Inflammatory macrophage treated with lipopolysaccharide for 1 hour (primary cell): ENCODE data around the gene ISG15.
"Not testable (repeated sequence)": the region's sequence is repeated elsewhere in the genome, so short reads cannot be mapped to it uniquely, and the experiment has no call there.

Experiments
- DNase-seq, 2 donors: peaks; one replicate each; pipeline ENCODE4 v3.0.0-alpha.2; 2020 to 2022

ISG15 gene

GRCh38 chr1:1047407-1047806 is 34.1 kb downstream of the ISG15 start:
- DNase-seq: no peak

- DNase-seq: no peak
These were observed 34.7 kb downstream of the ISG15 start for GRCh38 chr1:1047963-1048362.

- no peak for DNase-seq
These were observed 35.5 kb downstream of the ISG15 start for GRCh38 chr1:1048765-1049164.

GRCh38 chr1:1049318-1050165 is 36.2 kb downstream of the ISG15 start:
- no peak for DNase-seq

GRCh38 chr1:1050577-1051052 is 37.3 kb downstream of the ISG15 start:
- no peak for DNase-seq

GRCh38 chr1:1051127-1051810 is 38.0 kb downstream of the ISG15 start:
- DNase-seq: no peak

GRCh38 chr1:1052003-1052840 is 38.9 kb downstream of the ISG15 start:
- DNase-seq: no peak

GRCh38 chr1:1053022-1053421 is 39.7 kb downstream of the ISG15 start:
- DNase-seq: no peak

GRCh38 chr1:1053682-1054081 is 40.4 kb downstream of the ISG15 start:
- DNase-seq: no peak

- no peak for DNase-seq
These were observed 40.9 kb downstream of the ISG15 start for GRCh38 chr1:1054099-1054700.

GRCh38 chr1:1054971-1055370 is 41.7 kb downstream of the ISG15 start:
- no peak for DNase-seq

- no peak for DNase-seq
These were observed 42.8 kb downstream of the ISG15 start for GRCh38 chr1:1055841-1056736.

GRCh38 chr1:1057769-1058087 is 44.4 kb downstream of the ISG15 start:
- DNase-seq: not testable (repeated sequence)

GRCh38 chr1:1058088-1058905 is 45.0 kb downstream of the ISG15 start:
- no peak for DNase-seq

- DNase-seq: peak in 1 of 2 donors; percentile 9
These were observed 45.7 kb downstream of the ISG15 start for GRCh38 chr1:1058921-1059493.

GRCh38 chr1:1059494-1060280 is 46.4 kb downstream of the ISG15 start:
- DNase-seq: peak; percentile 78 to 97

GRCh38 chr1:1060281-1061000 is 47.1 kb downstream of the ISG15 start:
- DNase-seq: no peak

GRCh38 chr1:1061682-1062345 is 48.5 kb downstream of the ISG15 start:
- DNase-seq: peak in 1 of 2 donors; percentile 20
